Lower leg skin (tissue), 3 donors: ENCODE measurements around the gene ENDOD1.

Experiments used
- POLR2A ChIP-seq, 2 donors: fragments of 450-650 bp; IDR thresholded peaks; one replicate each; pipeline ENCODE4 v1.6.1; 2016 to 2017; ENCODE audit warnings: antibody characterized with exemption in 2 of 2, mild to moderate bottlenecking in 1 of 2, moderate library complexity in 1 of 2
- TF ChIP-seq, protein P1 (sequence below), 3 donors: fragments of 450-650 bp; IDR thresholded peaks; one replicate each; pipeline ENCODE4 v1.5.1; 2016; ENCODE audit warnings: antibody characterized with exemption in 3 of 3, mild to moderate bottlenecking in 3 of 3, moderate library complexity in 2 of 3

- TF ChIP-seq, protein P1, sequence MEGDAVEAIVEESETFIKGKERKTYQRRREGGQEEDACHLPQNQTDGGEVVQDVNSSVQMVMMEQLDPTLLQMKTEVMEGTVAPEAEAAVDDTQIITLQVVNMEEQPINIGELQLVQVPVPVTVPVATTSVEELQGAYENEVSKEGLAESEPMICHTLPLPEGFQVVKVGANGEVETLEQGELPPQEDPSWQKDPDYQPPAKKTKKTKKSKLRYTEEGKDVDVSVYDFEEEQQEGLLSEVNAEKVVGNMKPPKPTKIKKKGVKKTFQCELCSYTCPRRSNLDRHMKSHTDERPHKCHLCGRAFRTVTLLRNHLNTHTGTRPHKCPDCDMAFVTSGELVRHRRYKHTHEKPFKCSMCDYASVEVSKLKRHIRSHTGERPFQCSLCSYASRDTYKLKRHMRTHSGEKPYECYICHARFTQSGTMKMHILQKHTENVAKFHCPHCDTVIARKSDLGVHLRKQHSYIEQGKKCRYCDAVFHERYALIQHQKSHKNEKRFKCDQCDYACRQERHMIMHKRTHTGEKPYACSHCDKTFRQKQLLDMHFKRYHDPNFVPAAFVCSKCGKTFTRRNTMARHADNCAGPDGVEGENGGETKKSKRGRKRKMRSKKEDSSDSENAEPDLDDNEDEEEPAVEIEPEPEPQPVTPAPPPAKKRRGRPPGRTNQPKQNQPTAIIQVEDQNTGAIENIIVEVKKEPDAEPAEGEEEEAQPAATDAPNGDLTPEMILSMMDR (IDR thresholded peaks at IDR 0.05) = no peak
- no peak for TF ChIP-seq POLR2A (IDR thresholded peaks at IDR 0.05)
Measured at GRCh38 chr11:95074792-95075563, 14.7 kb upstream of the ENDOD1 start.
